GM19025 (cell line): Measurements from ENCODE around the gene BNIP3.
"Not testable (repeated sequence)": the region's sequence is repeated elsewhere in the genome, so short reads cannot be mapped to it uniquely, and the experiment has no call there.

Source experiments
- ATAC-seq: cut with Tn5 transposase; IDR thresholded peaks from one replicate; pipeline ENCODE4 v1.9.1; 2021; ENCODE audit warnings: mild to moderate bottlenecking, low read depth, moderate library complexity; ENCODE audit not compliant: unreplicated experiment

Gene BNIP3

GRCh38 chr10:131959841-131960240, 21.9 kb downstream of the BNIP3 start:
- no peak for ATAC-seq

- ATAC-seq, result no peak
Measured at GRCh38 chr10:131955591-131956340, 26.0 kb downstream of the BNIP3 start.

GRCh38 chr10:131954356-131954965, 27.3 kb downstream of the BNIP3 start:
- no peak for ATAC-seq

- ATAC-seq, result not testable (repeated sequence)
Measured at GRCh38 chr10:131949908-131950307, 31.8 kb downstream of the BNIP3 start.

- no peak for ATAC-seq
Measured at GRCh38 chr10:131949041-131949862, 32.5 kb downstream of the BNIP3 start.

GRCh38 chr10:131948501-131948900, 33.2 kb downstream of the BNIP3 start:
- ATAC-seq, result no peak

GRCh38 chr10:131947631-131948347, 33.9 kb downstream of the BNIP3 start:
- ATAC-seq, result no peak

- no peak for ATAC-seq
Measured at GRCh38 chr10:131946880-131947279, 34.8 kb downstream of the BNIP3 start.

GRCh38 chr10:131946321-131946751, 35.4 kb downstream of the BNIP3 start:
- ATAC-seq, result no peak

- ATAC-seq, result no peak
Measured at GRCh38 chr10:131944976-131945695, 36.6 kb downstream of the BNIP3 start.

GRCh38 chr10:131944412-131944811, 37.3 kb downstream of the BNIP3 start:
- ATAC-seq, result no peak

- ATAC-seq, result no peak
Measured at GRCh38 chr10:131943021-131943814, 38.5 kb downstream of the BNIP3 start.

GRCh38 chr10:131942455-131942854, 39.3 kb downstream of the BNIP3 start:
- ATAC-seq, result no peak

GRCh38 chr10:131938681-131939080, 43.0 kb downstream of the BNIP3 start:
- ATAC-seq, result no peak

GRCh38 chr10:131937836-131938235, 43.9 kb downstream of the BNIP3 start:
- ATAC-seq, result no peak

GRCh38 chr10:131936736-131937135, 45.0 kb downstream of the BNIP3 start:
- no peak for ATAC-seq

- ATAC-seq, result no peak
Measured at GRCh38 chr10:131936294-131936693, 45.4 kb downstream of the BNIP3 start.

GRCh38 chr10:131935260-131935659, 46.5 kb downstream of the BNIP3 start:
- no peak for ATAC-seq

- ATAC-seq, result no peak
Measured at GRCh38 chr10:131934769-131935168, 47.0 kb downstream of the BNIP3 start.
